Body of pancreas (tissue), 4 donors: ENCODE measurements around the gene DOCK4.

Experiments used
- CTCF ChIP-seq, 7 experiments: fragments of 450-650 bp in 4 of 7; fragments of 200-600 bp in 3 of 7; sonication (generic) in 3 of 7; IDR thresholded peaks; one replicate each; pipeline ENCODE4 v1.5.1; 2016 to 2019; ENCODE audit warnings: antibody characterized with exemption in 7 of 7
- POLR2A ChIP-seq, 3 donors: fragments of 450-650 bp; IDR thresholded peaks; one replicate each; pipeline ENCODE4 v1.6.1; 2016; ENCODE audit warnings: antibody characterized with exemption in 3 of 3, mild to moderate bottlenecking in 2 of 3

- TF ChIP-seq POLR2A (IDR thresholded peaks at IDR 0.05) (no peak), CTCF (IDR thresholded peaks at IDR 0.05) (no peak)
Observed at GRCh38 chr7:111954474-111955381, 251.5 kb downstream of the DOCK4 start.
